ENCODE data around the gene BCO2. TPM values are rescaled to one million over a fixed set of nuclear protein-coding genes. Genes with fewer than 3 reads are reported as not detected.

The BCO2 gene
- total and polyA plus RNA-seq, 2 experiments from 2014 or later, result 0.63 to 1.1 TPM

GRCh38 chr11:112238041-112238440 lies 62.7 kb downstream of the BCO2 start (continued):
- TF ChIP-seq STAT1 (IDR thresholded peaks at IDR 0.05; ENCODE audit: unreplicated experiment) (no peak), CREB1 (CRISPR knock-in tag; IDR thresholded peaks at IDR 0.05; ENCODE audit: low read depth) (no peak), EZH2phosphoT487 (IDR thresholded peaks at IDR 0.05; ENCODE audit: unreplicated experiment) (no peak), EZH2 (IDR thresholded peaks at IDR 0.05; ENCODE audit: low read depth, unreplicated experiment) (no peak)

GRCh38 chr11:112241486-112241885 lies 66.2 kb downstream of the BCO2 start:
- Histone ChIP-seq H3K4me1 (ENCODE audit: insufficient read depth) (no peaks in the 10 kb centered on the region), H3K4me2 (no peak overlapping the region), H2AFZ (no peak overlapping the region), H3K27me3 (ENCODE audit: insufficient read depth) (no peaks in the 10 kb centered on the region), H3F3A (replicated peaks; ENCODE audit: low read depth) (no peaks in the 10 kb centered on the region), H3K79me2 (replicated peaks; ENCODE audit: insufficient read depth) (no peaks in the 10 kb centered on the region), H4K20me1 (replicated peaks; ENCODE audit: insufficient read depth) (no peaks in the 10 kb centered on the region), H3K9me2 (ENCODE audit: insufficient read depth) (no peaks in the 10 kb centered on the region), H3K36me3 (ENCODE audit: insufficient read depth) (0 out of 2 replicates have a peak, but pooled peaks cover under 1% of the 10 kb centered on the region), H3K27ac (ENCODE audit: low read depth) (no peak overlapping the region), H3K4me3 (no peak overlapping the region)
- ATAC-seq, result no peak
- TF ChIP-seq STAT1 (IDR thresholded peaks at IDR 0.05; ENCODE audit: unreplicated experiment), result no peak
- no peak for TF ChIP-seq REST (IDR thresholded peaks at IDR 0.05; ENCODE audit: unreplicated experiment)
- TF ChIP-seq CREB1 (CRISPR knock-in tag; IDR thresholded peaks at IDR 0.05; ENCODE audit: low read depth), result no peak
- TF ChIP-seq EZH2 (IDR thresholded peaks at IDR 0.05; ENCODE audit: low read depth, unreplicated experiment), result no peak
- no peak for TF ChIP-seq ZNF331 (CRISPR knock-in tag; IDR thresholded peaks at IDR 0.05; ENCODE audit: low read depth)
- no peak for TF ChIP-seq EZH2phosphoT487 (IDR thresholded peaks at IDR 0.05; ENCODE audit: unreplicated experiment)
- no peak for TF ChIP-seq POLR2AphosphoS5 (IDR thresholded peaks at IDR 0.05; ENCODE audit: low read depth)
- TF ChIP-seq JUNB (IDR thresholded peaks at IDR 0.05; ENCODE audit: unreplicated experiment), result no peak
- no peak for TF ChIP-seq ETS1 (IDR thresholded peaks at IDR 0.05)
- no peak for TF ChIP-seq CTCF (conservative IDR thresholded peaks at IDR 0.05; ENCODE audit: low read depth in 2 of 2)
- no peak for DNase-seq (ENCODE audit: low spot score)
- Mint-ChIP-seq H3K9me3 (peaks cover 13% of the 10 kb centered on the region; the same call in 2 of the 3 replicates), H3K4me3 (no peak overlapping the region), H3K36me3 (ENCODE audit: low read depth) (peaks cover 26% of the 10 kb centered on the region), H3K27ac (no peak overlapping the region), H3K4me1 (no peaks in the 10 kb centered on the region), H3K27me3 (ENCODE audit: insufficient read depth, low read depth, poor library complexity) (no peaks in the 10 kb centered on the region)

Measured in GM23338 (cell line).